ENCODE measurements around the gene SGPP2.
"Not testable (repeated sequence)": the region's sequence is repeated elsewhere in the genome, so short reads cannot be mapped to it uniquely, and the experiment has no call there.

The SGPP2 gene

DNA sequence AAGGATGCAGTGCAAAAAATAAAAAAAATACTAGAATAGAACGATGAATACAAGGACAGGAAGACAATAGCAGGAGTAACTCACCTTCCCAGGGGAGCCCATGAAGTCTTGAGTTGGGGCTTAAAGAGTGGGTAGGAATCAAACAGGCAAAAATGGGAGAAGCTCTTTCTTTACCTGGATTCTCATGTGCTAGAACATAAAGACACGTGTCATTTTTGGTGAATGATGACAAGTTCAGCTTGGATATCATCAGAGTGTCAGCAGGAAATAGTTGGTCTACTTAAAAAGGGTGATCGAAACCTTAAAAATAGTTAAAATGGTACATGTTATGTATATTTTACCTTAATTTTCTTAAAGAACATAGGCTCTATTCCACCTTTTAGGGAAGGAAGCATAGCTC, 5.7 kb downstream of the SGPP2 start:
- DNase-seq = no peak

- no peak for DNase-seq
These were observed 6.3 kb downstream of the SGPP2 start for GRCh38 chr2:222430681-222431080.

DNA sequence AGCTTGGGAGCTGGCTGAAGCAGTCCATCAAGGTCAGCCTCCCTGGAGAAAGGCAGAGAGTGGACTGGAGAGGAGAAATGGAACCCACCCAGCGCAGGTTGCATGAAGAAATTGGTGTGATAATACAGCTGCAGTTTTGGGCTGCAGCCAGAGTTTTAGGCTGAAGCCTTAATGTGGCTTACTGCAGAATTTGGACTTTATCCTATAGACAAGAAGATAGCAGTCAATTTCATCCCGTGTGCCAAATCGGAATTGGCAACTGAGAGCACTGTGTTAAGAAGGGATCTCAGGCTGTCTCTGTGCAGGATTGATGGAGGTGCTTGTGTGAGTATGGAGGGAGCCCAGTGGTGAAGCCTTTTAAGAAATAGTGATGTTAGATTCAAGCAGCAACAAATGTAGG, 7.5 kb downstream of the SGPP2 start:
- no peak for DNase-seq

DNA sequence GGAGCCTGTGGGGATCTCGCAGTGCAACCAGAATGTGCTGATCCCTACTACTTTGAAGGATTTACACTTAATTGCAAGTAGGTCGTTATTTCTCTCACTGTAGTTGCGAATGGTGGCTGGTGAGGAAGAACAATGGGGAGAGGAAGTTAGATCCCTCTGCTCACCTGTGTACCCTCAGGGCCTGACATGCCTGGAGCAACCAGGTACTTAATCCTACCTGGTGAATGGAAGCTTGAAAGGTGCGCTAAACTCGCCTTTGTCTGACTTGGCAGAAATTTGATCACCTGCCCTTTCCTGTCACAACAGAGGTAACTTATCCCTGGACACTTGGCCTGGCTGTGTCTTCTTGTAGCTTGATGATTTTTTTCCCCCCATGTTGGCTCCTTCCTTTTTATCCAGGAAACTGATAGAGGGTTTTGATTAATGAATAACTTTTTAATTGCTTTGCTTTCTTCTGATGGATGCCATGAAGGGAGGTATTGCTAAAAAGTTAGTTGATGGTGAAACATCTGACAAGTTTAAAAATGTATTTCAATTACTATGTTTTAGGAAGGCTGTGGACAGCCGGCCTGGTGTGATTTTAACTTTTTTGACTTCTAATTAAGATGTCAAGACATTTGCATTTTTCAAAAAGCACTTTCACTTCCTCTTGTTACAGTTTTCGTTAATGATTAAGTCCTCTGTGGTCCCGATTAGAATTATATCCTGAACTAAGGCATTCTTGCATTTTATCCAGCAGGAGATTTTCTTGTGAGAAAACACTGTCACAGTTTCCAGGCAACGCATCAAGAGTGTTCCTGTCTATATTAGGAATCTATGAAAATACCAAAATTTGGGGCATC, 9.2 kb downstream of the SGPP2 start:
- DNase-seq = no peak

DNA sequence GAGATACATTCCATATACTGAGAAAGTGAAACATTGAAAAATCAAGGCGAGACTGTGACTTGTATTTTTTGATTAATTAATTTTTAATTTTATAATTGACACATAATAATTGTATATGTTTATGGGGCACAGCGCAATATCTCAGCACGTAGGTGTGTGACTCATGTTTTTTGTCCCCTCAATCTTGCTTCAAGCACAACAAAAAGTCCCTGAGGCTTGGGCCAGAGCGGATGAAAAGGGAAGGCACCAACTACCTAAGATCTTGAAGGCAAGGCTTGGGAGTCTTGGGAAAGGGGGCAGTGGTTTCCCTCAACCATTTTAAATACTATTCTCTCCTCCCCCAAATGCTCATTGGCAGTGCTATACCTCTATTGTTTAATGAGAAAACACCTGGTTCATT, 9.9 kb downstream of the SGPP2 start:
- DNase-seq = no peak

GRCh38 chr2:222435400-222436039, 11.2 kb downstream of the SGPP2 start:
- DNase-seq = not testable (repeated sequence)

DNA sequence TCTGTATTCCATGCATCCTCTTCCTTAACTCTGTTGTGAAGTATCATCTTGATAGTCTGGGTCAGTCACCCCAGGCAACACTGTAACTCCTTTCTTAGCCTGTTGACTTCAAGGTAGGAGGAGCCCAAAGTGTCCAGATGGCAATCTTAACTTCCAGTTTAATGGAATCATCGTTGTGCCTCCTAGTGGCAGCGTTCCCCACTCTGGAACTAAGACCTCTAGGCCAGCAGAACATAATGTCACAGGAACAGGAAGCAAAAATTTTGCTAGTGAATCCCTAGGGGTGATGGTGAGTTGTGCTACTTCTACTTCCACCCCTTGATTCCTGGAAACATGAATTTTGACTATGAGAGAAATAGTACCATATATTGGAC, 11.7 kb downstream of the SGPP2 start:
- DNase-seq = no peak

DNA sequence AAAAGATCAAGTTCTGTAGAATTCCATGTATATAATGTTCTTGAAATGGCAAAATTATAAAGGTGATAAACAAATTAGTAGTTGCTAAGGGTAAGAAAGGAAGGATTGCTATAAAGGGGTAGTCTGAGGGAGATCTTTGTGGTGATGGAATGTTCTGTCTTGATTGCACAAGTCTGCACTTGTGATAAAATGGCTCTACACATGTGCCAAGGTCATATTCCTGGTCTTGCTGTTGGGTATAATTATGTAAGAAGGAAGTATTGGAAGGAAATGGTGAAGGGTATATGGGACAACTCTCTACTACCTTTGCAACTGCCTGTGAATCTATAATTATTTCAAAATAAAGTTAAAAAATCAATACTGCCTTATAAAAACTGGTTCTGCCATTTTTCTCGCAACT, 15.3 kb downstream of the SGPP2 start:
- DNase-seq = no peak

GRCh38 chr2:222440673-222441422, 16.5 kb downstream of the SGPP2 start:
- no peak for DNase-seq

GRCh38 chr2:222442665-222443064, 18.3 kb downstream of the SGPP2 start:
- DNase-seq = no peak

GRCh38 chr2:222445227-222445626, 20.9 kb downstream of the SGPP2 start:
- DNase-seq = no peak

GRCh38 chr2:222447131-222447530, 22.8 kb downstream of the SGPP2 start:
- DNase-seq = no peak

- peak; percentile 43 for DNase-seq
These were observed 24.4 kb downstream of the SGPP2 start for GRCh38 chr2:222448748-222449181.

DNA sequence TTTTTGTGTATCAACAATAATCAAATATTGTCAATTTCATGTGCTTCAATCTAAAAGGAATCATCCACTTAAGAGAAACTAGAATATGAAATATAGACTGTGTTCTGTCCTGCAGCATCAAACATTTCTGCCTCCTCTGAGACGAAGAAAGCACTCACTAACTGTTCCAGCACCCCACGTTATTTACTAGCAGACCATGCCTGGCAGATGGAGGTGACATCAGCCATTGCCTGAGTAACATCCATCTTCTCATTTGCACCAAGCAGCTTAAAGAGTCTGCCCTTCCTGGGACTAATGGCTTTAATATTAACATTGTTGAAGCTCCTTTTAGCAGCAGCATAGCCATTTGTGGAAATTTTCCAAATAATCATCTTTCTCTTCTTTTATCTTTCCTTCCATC, 25.7 kb downstream of the SGPP2 start:
- DNase-seq = no peak

- DNase-seq = no peak
These were observed 26.9 kb downstream of the SGPP2 start for GRCh38 chr2:222451224-222451674.

- no peak for DNase-seq
These were observed 28.1 kb downstream of the SGPP2 start for GRCh38 chr2:222452422-222452950.

- DNase-seq = no peak
These were observed 32.2 kb downstream of the SGPP2 start for GRCh38 chr2:222456479-222457077.

- no peak for DNase-seq
These were observed 35.6 kb downstream of the SGPP2 start for GRCh38 chr2:222459983-222460382.

- DNase-seq = no peak
These were observed 41.4 kb downstream of the SGPP2 start for GRCh38 chr2:222465746-222466145.

DNA sequence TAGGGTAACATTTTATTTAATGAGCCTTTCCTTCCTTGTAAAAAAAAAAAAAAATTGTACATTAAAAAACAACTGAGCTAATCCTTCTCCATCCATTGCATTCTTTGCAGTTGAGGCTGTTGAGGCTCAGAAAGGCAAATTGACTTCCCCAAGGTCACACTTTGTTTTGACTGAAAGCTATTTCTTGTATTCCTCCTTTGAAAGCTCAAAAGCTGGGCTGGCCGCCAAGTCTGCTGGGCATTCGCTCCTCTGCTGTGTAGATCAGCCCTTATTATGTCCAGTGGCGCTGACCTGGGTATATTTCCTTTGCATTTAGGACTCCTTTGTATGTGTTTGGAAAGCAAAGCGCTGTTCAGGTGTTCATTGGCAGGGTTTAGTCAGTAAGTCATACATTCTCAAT, 44.0 kb downstream of the SGPP2 start:
- no peak for DNase-seq

GRCh38 chr2:222470802-222471468, 46.6 kb downstream of the SGPP2 start:
- DNase-seq = no peak

GRCh38 chr2:222477962-222478608, 53.7 kb downstream of the SGPP2 start:
- DNase-seq = no peak
